GM19239 (cell line): ENCODE results near the gene FXYD1.

Experiments
- DNase-seq: peaks from one replicate; pipeline ENCODE4 v3.0.0; 2011; ENCODE audit warnings: low spot score; ENCODE audit not compliant: insufficient read length
- FAIRE-seq: peaks from 2 replicates; lab custom pipeline; 2011; peaks lifted over from hg19 to GRCh38; lab: Jason Lieb, UNC

The FXYD1 gene

DNA sequence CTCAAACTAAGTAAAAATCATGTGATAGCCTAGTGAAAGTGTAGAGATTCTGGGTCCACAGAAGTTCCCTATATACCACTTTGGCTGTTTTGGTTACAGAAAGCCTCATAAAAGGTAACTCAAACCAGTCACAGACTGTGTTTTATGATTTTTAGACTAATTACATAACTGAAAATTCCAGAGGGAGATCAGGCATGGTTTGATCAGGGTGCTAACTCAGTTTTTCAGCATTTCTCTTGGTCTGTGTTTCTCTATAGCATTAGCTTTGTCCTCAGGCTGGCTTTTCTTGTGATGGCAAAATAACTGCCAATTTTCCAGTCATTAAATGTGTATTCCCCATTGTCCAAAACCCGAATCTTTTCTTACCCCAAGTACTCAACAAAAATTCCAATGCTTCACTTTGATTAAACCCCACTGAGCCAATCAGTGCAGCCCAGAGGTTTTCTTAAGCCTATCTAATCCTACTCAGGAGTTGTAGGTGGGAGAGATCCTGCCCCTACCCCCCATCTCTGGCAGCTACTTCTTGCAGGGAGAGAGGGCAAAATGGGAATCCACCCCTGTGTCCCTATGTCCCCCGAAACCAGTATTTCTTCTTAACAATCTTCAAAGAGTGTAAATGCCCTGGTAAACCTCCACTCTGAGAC, 31.6 kb upstream of the FXYD1 start:
- no peak for FAIRE-seq
- DNase-seq: no peak

DNA sequence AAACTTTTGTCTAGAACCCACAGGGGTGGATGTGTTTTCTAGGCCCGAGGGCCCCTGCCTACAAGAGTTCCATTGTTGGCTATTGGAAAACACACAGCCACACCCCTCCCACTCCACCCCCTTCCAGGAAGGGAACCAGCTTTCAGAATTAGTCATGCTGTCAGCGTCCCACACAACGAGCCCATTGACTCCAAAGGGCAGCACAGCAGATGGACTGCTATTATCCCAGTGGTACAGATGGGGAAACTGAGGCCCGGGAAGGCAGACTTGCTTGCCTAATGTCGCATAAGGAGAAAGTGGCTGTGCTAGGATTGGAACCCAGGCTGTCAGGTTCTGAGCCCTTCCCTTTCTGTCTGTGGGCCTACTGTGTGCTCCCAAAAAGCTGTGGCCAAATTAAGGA, 31.1 kb upstream of the FXYD1 start:
- DNase-seq (no peak), FAIRE-seq (no peak)

DNA sequence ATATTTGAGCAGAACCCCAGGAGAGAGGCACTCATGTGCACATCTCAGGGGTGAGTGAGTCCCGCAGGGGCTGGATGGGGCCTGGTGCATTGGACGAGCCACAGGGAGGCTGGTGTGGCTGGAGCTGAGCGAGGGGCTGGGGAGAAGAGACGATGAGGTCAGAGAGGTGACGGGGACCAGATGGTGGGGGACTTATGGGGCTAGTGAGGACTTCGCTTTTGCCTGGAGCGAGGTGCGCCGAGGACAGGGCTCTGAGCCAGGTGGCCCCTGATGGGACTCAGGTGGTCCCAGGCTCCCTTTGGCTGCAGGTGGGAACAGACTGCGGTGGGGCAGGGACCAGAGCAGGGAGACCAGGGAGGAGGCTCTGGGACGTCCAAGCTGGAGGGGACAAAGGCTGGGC, 29.9 kb upstream of the FXYD1 start:
- no peak for FAIRE-seq

DNA sequence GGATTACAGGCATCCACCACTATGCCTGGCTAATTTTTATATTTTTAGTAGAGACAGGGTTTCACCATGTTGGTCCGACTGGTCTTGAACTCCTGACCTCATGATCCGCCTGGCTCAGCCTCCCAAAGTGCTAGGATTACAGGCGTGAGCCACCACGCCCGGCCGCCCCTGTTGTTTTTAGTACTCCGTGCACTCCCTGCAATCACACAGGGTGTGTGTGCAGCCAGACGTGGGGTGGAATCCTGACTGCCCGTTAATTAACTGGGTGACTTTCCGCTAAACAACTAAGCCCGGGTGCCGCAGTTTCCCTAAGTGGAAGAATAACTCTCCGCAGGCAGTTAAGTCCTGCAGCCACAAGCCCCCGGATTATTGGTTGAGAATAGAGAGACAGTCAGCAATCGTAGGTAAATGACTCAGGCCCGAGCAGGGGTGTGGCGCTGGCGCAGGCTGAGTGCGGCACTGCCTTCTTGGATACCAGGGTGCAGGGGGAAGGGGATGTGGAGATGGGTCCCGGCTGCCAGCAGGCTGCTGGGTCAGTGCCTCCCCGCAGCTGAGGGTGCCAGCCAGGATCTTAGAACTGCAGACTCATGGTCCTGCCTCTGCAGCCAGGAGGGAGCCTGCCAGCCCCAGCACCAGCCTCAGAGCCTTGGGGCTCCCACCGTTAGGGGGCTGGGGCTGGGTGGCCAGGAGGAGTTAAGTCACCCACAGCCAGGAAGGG, 29.1 kb upstream of the FXYD1 start:
- FAIRE-seq (no peak), DNase-seq (no peak)

More for the DNA sequence above, 29.9 kb upstream of the FXYD1 start:
- DNase-seq: no peak

DNA sequence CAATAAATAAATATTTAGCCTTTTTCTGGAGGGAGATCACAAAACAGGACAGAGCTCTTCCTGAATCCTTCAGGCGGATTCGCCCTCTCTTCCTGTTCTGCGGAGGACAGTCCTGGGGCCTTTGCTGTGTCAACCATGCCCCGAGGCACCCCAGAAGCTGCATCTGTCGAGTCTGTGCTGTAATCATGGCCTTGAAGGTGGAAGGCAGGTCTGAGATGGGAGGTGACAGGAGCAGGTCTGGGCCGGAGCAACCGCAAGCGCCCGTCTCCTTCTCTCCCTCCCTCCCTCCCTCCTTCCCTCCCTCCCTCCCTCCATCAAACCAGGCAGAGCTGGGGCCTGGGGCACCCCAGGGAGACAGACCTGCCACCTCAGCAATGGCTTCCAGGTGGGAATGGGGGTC, 27.6 kb upstream of the FXYD1 start:
- DNase-seq (no peak), FAIRE-seq (no peak)

DNA sequence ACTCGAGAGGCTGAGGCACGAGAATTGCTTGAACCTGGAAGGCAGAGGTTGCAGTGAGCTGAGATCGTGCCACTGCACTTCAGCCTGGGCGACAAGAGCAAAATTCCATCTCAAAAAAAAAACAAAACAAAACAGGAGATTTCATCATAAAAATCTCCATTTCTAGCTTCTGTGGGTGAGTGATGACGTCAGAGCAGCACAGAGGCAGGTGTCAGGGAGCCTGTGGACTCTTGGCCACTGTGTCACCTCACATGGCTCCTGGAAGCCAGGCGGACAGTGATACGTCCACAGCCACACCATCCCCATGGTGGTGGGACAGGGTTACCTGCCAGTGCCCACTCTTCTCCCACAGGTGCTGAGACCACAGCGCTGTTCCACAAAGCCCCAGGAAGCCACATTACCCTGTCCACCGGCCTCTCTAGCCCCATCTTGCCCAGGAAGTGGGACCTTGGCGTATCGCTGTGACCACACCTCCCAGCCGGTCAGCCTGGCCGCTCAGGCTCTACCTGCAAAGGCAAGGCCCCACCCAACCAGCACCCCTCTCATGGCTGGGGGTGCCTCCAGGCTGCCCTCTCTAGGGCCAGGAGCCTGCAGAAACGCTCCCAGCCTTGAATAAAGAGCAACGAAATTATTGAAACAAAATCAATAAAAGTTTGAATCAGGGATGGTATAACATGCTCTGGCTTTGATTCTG, 25.5 kb upstream of the FXYD1 start:
- DNase-seq: no peak
- FAIRE-seq: no peak

DNA sequence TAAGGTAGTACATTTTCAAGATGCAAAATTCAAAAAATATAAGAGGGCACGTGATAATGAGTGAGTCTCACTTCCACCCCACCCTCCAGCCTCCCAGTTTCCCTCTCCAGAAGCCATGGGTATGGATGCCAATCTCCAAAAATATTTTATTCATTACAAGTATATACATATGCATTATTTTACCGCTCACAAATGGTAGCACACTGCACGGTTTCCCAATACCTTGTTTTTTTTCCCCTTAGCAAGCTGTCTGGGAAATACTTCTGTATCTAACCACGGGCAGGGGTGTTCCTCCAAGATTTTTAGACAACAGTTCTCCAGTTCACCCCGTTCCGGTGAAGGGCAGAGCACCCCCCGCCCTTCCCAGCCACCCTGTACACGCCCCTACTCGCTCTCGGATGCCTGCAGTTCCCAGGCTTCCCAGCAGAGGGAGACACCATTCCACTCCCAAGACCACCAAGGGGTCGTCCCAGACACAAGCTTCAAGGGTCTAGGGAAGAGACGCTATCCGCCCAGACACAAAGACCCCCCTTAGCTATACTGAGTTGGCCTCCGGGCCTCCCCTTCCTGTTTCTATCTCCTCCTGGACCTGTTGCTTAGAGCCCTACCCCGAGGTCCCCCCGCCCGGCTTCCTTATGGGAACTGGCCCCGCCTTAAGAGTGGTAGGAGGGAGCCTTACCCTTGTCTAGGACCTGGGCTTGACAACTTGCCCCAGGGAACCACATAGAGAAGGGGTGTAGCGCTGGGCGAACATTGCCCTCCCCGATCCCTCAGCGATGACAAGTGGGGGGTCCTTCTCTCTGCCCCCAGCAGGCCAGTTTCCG, 24.1 kb upstream of the FXYD1 start:
- peak; percentile 86 for DNase-seq
- peak; percentile 52 for FAIRE-seq

DNA sequence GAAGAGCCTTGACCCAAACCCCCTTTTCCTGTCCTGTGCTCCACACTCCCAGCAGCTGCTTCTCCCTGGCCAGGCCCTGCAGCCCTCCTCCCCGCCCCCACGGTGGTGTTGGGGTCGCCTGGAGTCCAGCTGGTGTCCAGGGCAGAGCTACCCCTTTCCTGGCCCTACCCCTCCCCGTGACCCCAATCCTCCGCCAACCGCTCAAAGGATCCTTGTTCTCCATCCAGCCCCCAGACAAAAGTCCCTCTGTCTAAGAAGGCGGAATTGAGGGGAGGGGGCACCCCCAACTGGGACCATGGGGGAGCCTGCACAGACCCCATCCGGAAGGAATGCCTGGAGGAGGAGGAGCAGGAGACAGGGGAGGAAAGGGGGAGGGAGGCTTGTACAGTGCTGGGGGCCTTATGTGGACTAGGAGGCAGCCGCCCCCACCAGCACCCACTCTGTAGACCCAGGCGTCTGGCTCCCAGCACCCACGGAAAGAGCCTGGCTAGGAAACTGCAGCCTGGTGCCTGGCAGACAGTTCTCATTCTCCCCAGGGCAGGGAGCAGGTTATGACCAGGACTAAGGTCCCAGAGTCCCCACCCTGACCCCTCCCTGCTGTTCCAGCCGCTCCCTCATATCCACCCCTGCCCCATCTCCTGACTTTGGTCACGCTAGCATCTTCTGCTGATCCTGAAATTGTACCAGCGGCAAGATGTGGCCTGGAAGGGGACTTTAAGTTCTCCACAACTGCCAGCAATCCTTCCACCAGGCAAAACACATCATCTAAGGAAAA, 23.3 kb upstream of the FXYD1 start, which contains the start of gene FXYD3:
Gene FXYD3, plus strand, starts transcription at position 647 of the 775 bp plus-strand sequence. CDS start 3,554 bp downstream, outside the sequence.
- no peak for FAIRE-seq
- no peak for DNase-seq

DNA sequence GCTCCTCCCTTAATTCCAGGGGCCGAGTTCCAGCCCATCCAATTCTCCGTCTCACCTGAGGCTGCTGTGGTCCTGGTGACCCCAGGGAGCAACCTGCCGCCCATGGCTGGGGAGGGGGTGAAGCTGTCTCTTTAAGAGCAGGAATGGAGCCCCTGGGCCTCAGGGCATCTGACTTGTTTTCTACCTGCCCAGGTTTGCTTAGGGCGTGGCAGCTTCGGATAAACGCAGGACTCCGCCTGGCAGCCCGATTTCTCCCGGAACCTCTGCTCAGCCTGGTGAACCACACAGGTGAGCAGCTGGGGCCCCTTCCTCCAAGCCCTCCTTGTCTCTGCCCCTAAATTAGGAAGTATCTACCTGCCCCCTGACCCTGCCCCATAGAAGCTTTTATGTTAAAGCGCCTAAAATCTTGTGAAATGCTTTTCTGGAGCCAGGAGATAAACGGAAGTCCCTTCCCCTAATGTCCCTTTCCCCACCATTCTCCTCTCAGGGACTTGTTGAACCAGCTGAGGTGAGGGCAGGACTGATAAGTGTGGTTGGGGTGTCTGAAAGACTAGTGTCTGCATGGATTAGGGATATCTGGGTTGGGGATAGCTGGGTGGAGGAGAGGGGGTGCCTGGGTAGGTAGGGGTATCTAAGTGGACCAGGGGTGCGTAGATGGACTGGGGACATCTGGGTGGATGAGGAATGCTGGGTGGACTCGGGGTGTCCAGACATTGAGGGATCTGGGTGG, 22.4 kb upstream of the FXYD1 start:
- FAIRE-seq: no peak
- no peak for DNase-seq

DNA sequence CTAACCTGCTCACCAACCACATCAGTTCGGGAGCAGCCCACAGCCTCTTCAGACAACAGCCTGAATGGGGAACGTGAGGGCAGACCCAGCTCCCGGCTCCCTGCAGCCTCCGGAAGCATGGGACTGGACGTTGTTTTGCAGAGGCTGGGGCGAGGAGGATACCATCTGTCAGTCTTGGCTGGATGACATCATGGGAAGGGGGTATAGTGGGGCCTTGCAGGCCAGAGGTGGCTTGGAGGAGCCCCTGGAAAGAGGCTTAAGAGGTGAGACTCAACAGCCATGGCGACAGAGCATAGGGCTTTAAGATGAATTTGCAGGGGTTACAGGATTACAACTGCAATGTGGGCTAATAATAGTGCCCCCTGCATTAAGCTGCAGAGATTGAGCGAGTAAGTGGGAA, 21.5 kb upstream of the FXYD1 start:
- DNase-seq: no peak
- FAIRE-seq: no peak

DNA sequence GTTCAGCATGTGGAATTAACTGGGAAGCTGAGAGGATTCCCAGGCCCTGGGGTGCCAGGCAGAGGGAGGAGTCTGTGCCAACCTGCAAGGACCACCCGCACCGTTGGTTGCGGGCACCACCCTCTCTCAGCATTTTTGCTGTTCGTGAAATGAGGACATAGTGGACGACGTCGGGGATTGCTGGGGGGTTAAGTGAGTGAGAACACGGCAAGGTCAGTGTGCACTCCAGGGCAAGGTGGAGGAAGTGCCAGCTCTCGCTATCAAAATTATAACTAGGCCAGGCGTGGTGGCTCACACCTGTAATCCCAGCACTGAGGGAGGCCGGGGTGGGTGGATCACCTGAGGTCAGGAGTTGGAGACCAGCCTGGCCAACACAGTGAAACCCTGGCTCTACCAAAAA, 20.8 kb upstream of the FXYD1 start:
- DNase-seq: no peak
- no peak for FAIRE-seq

DNA sequence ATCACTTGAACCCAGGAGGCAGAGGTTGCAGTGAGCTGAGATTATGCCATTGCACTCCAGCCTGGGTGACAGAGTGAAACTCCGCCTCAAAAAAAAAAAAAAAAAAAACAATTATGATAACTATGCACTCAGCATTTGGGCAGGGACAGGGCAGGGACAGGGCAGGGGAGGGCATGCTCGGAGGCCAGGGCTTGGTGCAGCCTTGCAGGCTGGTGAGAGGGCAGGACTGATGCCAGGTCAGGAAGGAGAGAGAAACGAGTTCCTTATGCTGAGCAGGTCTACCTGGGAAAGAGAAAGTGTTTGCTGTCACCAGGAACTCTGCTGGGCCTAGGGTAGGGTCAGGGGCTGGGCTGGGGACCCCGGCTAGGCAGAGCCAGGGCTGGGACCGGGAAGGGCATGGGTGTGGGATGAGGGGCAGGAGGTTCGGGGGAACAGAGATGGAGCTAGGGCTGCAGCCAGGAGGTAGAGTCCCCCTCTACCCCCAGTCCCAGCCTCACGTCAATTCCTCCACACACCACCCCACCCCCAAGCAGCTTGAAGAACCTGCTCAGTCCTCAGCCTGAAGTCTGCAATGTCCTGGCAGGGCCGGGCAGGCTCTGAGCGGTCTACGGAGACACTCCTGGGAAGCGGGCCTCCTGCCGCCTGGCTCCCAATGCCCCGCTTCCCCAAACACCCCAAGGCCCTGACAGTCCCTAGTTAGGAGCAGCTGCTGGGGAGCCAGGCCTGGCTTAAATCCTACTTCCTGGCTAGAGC, 20.2 kb upstream of the FXYD1 start:
- FAIRE-seq (no peak), DNase-seq (no peak)

DNA sequence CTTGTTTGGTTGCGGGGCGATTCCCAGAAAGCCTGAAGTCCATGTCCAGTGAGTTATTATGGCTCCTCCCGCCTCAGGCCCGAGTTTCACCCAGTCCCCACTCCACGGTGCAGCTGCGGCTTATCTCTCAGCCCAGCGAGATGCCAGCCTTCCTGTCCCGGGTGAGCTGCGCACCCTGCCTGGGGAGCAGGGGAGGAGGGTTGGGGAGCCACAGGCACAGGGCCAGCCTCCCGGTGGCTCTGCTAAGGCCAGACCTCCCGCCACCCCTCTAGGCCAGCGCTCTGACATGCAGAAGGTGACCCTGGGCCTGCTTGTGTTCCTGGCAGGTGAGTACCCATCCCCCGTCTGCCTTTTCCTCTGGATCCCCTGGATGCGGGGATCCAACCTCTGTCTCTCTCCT, 19.5 kb upstream of the FXYD1 start:
- FAIRE-seq (no peak), DNase-seq (no peak)

DNA sequence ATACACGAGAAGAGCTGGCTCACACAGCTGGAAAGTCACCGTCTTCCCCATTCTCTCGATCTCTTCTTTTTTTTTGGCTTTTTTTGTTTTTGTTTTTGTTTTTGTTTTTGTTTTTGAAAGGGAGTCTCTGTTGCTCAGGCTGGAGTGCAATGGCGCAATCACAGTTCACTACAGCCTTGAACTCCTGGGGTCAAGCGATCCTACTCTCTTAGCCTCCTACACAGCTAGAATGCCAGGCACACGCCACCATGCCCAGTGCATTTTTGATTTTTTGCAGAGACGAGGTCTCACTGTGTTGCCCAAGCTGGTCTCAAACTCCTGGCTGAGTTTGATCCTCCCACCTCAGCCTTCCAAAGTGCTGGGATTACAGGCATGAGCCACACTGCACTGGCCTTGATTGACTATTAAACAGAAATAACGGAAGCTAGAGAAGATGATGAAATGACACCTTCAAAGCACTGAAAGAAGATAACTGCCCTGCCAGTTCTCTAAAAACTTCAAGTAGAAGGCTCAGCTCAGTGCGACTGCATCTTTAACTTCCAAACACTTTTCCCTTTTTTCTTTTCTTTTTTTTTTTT, 19.0 kb upstream of the FXYD1 start:
- no peak for FAIRE-seq
- DNase-seq: no peak

DNA sequence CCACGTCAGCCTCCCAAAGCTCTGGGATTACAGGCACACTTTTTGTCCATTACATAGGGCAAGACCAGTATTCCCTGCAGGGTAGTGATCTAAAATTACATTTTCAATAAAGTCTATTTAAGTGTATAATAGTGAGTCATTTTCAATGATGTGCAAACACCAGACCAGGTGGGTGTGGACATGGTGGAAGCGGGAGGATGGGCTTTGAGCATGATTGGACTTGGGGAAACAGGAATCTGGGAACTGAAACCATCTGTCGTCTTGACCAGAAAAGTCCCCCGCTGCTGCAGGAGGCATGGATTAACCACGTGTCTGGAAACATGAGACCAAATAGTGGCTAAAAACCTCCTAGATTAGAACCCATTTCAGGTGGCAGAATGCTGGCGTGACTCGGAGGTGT, 18.1 kb upstream of the FXYD1 start:
- FAIRE-seq (no peak), DNase-seq (no peak)

DNA sequence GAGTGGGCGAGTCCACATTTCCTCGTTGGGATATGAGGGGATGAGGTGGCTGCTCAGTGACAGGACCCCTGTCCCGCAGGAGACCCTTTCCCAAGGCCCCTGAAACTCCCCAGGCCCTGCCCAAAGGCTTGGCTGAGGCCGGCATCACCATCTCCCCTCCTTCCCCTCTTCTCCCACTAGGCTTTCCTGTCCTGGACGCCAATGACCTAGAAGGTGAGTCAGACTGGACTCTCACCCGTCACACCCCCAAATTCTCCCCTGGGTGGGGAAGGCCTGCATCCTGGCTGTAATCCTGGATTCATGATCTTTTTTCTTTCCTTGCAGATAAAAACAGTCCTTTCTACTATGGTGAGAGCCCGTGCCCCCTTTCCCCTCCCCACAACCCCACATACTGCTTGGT, 17.7 kb upstream of the FXYD1 start:
- FAIRE-seq (no peak), DNase-seq (no peak)

DNA sequence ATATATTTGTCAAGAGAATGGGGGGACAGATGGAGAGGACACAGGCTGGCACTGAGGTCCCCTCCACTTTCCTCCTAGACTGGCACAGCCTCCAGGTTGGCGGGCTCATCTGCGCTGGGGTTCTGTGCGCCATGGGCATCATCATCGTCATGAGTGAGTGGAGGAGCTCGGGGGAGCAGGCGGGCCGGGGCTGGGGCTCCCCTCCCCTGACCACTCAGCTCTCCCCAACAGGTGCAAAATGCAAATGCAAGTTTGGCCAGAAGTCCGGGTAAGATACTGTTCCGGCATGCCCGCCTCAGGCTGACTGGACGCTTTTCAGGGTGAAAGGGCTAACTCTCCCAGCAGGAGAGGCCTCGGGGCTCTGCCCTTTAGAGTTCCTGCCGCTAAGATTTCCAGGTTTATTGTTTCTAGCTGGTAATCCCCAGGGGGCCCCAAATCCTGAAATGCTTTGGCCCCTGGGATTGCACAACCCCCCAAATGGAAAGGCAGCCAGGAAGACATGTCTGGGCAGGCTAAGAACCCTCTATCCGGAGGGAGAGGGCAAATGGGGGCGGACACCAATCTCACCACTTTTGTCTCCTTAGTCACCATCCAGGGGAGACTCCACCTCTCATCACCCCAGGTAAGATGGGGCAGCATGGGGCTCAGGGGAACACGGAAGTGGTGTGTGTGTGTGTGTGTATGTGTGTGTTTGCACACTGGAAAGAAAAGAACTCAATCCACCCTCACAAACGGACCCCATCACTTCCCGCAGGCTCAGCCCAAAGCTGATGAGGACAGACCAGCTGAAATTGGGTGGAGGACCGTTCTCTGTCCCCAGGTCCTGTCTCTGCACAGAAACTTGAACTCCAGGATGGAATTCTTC, 15.7 kb upstream of the FXYD1 start:
- no peak for DNase-seq
- no peak for FAIRE-seq
